D721Med (cell line): ENCODE data around the gene ETNK2.
"Not testable (repeated sequence)": the region's sequence is repeated elsewhere in the genome, so short reads cannot be mapped to it uniquely, and the experiment has no call there.

Experiments used
- DNase-seq: peaks from one replicate; pipeline ENCODE4 v3.0.0; 2011; ENCODE audit warnings: low spot score; ENCODE audit not compliant: insufficient read length
- FAIRE-seq: peaks from 2 replicates; lab custom pipeline; 2011; peaks lifted over from hg19 to GRCh38; lab: Jason Lieb, UNC
- CTCF ChIP-seq: IDR thresholded peaks from 2 replicates; pipeline ENCODE4 v1.5.1; 2012; ENCODE audit warnings: mild to moderate bottlenecking, control low read depth; ENCODE audit not compliant: insufficient read depth; ENCODE audit errors: missing control alignments

ETNK2 gene

GRCh38 chr1:204104331-204105130 lies 47.3 kb downstream of the ETNK2 start:
- TF ChIP-seq CTCF = no peak
- no peak for DNase-seq
- no peak for FAIRE-seq

DNA sequence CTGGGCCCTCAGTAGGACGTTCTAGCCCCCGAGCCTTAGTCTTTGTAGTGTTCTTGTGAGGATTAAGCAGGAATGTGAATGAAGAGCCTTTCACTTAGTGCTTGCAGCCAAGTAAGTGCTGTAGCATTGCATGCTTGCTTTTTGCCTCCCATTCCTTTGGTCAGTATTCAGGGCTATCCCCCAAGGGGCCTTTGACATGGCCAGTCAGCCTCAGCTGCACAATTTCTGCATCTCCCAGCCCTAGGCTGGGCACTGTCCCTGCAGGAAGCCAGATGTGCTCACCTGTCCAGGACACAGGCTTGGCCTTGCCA lies 48.5 kb downstream of the ETNK2 start:
- DNase-seq (no peak), FAIRE-seq (no peak)
- no peak for TF ChIP-seq CTCF

DNA sequence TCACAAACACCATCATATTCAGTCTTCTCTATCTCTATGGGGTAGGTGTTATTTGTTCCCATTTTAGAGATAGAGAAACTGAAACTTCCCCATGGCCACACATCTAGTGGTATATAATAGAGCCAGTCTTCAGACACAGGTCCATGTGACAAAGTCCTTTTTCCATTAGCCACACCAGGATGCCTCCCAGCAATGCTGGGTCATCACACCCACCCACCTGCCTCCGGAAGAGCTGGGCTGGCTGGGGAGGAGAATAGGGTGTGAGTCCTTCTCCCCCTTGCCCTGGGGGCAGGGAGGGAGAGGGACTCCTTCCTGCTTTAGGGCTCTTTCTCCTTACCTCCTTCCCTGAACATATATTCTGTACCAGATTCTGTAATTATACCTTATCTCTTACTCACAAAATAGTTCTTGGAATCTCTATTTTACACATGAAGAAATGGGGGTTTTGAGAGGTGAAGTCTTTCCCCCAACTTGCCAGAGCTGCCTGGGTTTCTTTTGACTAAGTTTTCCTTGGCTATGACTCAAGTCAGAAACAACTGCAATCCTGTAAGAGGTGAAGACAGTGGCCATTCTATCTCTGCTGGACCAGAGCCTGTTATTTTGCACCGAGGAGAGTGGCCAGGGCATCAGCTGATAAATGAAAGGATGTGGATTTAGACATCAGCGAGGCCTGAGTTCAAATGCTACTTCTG lies 49.0 kb downstream of the ETNK2 start:
- TF ChIP-seq CTCF = no peak

GRCh38 chr1:204102029-204102611 lies 49.7 kb downstream of the ETNK2 start:
- DNase-seq (no peak), FAIRE-seq (no peak)
- TF ChIP-seq CTCF = no peak

More for the DNA sequence above, 49.0 kb downstream of the ETNK2 start:
- DNase-seq (no peak), FAIRE-seq (no peak)

GRCh38 chr1:204099754-204100153 lies 52.1 kb downstream of the ETNK2 start:
- not testable (repeated sequence) for FAIRE-seq, DNase-seq

GRCh38 chr1:204098683-204099082 lies 53.2 kb downstream of the ETNK2 start:
- TF ChIP-seq CTCF = no peak
- DNase-seq (no peak), FAIRE-seq (no peak)

DNA sequence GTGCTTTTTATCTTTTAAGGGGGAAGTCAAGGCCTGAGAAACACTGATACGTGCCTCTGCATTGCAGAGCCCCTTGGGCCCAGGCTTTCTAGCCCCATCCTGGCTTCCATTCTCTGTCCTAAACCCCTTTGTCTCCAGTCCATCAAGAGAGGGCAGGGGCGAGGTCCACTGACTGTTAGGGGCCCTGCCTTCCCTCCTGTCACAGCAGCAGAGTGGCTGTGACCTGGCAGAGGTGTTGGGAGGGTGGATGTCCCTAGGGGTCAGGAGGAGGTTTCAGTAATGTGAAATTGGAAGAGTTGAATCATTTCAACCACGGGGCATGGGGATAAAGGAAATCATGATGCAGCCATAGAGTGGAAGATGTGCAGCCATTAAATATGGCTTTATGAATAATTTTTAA lies 54.9 kb downstream of the ETNK2 start:
- TF ChIP-seq CTCF = no peak
- DNase-seq (no peak), FAIRE-seq (no peak)
